Fibroblast of lung (primary cell): Measurements from ENCODE around the gene STARD13.

Experiments used
- EZH2 ChIP-seq: IDR thresholded peaks from 2 replicates; pipeline ENCODE4 v1.5.1; 2012; ENCODE audit warnings: low read length, control low read depth, mild to moderate bottlenecking; ENCODE audit errors: missing control alignments
- TF ChIP-seq, protein P1 (sequence below), 2 donors: IDR thresholded peaks in 1 of 2; conservative IDR thresholded peaks in 1 of 2; 1 replicate in 1 of 2; 2 replicates in 1 of 2; pipeline ENCODE4 v1.5.1; 2011 to 2012; ENCODE audit warnings: low read length in 2 of 2, control low read depth in 1 of 2, inconsistent platforms in 1 of 2, low read depth in 1 of 2, mild to moderate bottlenecking in 1 of 2

GRCh38 chr13:33178209-33178840 lies 107.2 kb downstream of the STARD13 start:
- TF ChIP-seq, protein P1, sequence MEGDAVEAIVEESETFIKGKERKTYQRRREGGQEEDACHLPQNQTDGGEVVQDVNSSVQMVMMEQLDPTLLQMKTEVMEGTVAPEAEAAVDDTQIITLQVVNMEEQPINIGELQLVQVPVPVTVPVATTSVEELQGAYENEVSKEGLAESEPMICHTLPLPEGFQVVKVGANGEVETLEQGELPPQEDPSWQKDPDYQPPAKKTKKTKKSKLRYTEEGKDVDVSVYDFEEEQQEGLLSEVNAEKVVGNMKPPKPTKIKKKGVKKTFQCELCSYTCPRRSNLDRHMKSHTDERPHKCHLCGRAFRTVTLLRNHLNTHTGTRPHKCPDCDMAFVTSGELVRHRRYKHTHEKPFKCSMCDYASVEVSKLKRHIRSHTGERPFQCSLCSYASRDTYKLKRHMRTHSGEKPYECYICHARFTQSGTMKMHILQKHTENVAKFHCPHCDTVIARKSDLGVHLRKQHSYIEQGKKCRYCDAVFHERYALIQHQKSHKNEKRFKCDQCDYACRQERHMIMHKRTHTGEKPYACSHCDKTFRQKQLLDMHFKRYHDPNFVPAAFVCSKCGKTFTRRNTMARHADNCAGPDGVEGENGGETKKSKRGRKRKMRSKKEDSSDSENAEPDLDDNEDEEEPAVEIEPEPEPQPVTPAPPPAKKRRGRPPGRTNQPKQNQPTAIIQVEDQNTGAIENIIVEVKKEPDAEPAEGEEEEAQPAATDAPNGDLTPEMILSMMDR (conservative IDR thresholded peaks at IDR 0.05 in 1 of 2, IDR thresholded peaks at IDR 0.05 in 1 of 2; ENCODE audit: low read depth in 1 of 2, low read length in 2 of 2): no peak
- no peak for TF ChIP-seq EZH2
